PC-9 (cell line): Measurements from ENCODE around the gene RAB31.

ENCODE experiments used
- EZH2 ChIP-seq: fragments of 200-600 bp; sonication (generic); IDR thresholded peaks from 2 replicates; pipeline ENCODE4 v1.8.0; 2017; ENCODE audit warnings: antibody characterized with exemption, low read depth
- TF ChIP-seq, protein P1 (sequence below): fragments of 200-600 bp; sonication (generic); conservative IDR thresholded peaks from 2 replicates; pipeline ENCODE4 v1.6.1; 2017; ENCODE audit warnings: mixed run types, antibody characterized with exemption, mild to moderate bottlenecking, moderate library complexity

DNA sequence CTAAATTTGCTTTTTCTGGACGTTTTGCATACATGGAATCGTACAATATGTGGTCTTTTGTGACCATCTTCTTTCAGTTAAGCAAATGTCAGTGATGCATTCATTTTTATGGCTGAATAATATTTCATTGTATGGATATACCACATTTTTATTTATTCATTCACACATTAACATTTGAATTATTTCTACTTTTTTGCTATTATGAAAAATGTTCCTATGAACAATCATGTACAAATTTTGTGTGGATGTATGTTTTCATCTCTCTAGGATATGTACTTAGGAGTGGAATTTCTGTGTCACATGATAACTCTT lies 110.3 kb downstream of the RAB31 start:
- TF ChIP-seq, protein P1, sequence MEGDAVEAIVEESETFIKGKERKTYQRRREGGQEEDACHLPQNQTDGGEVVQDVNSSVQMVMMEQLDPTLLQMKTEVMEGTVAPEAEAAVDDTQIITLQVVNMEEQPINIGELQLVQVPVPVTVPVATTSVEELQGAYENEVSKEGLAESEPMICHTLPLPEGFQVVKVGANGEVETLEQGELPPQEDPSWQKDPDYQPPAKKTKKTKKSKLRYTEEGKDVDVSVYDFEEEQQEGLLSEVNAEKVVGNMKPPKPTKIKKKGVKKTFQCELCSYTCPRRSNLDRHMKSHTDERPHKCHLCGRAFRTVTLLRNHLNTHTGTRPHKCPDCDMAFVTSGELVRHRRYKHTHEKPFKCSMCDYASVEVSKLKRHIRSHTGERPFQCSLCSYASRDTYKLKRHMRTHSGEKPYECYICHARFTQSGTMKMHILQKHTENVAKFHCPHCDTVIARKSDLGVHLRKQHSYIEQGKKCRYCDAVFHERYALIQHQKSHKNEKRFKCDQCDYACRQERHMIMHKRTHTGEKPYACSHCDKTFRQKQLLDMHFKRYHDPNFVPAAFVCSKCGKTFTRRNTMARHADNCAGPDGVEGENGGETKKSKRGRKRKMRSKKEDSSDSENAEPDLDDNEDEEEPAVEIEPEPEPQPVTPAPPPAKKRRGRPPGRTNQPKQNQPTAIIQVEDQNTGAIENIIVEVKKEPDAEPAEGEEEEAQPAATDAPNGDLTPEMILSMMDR = no peak
- no peak for TF ChIP-seq EZH2
